GM18517 (cell line): ENCODE measurements around the gene GRIK2.
"Not testable (repeated sequence)": the region's sequence is repeated elsewhere in the genome, so short reads cannot be mapped to it uniquely, and the experiment has no call there.

Experiments used
- ATAC-seq: cut with Tn5 transposase; IDR thresholded peaks from one replicate; pipeline ENCODE4 v1.9.1; 2021; ENCODE audit warnings: mild to moderate bottlenecking, moderate library complexity; ENCODE audit not compliant: unreplicated experiment

The GRIK2 gene

GRCh38 chr6:101940391-101940790 is 546.9 kb downstream of the GRIK2 start:
- no peak for ATAC-seq

- no peak for ATAC-seq
Observed at GRCh38 chr6:101956961-101957360, 563.5 kb downstream of the GRIK2 start.

GRCh38 chr6:101961357-101961756 is 567.8 kb downstream of the GRIK2 start:
- ATAC-seq, result no peak

DNA sequence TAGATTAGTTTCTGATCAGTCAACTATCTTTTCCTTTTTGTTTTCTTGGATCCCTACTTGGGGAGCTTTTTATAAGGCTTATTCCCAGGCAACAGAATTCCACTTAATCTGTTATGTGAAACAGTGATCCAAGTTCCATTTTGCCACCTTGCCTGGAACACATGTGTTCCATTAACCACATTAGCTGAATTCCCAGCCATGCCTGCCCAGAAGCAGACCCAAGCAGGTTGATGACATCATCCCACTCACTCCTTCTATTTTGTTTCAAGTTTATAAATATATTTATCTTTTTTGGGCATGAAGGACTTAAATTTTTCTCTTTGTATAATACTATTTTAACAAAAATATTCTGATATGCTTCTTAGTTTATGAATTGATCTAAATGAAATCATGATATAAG is 587.4 kb downstream of the GRIK2 start:
- ATAC-seq, result no peak

- no peak for ATAC-seq
Observed at GRCh38 chr6:101986476-101986875, 593.0 kb downstream of the GRIK2 start.

DNA sequence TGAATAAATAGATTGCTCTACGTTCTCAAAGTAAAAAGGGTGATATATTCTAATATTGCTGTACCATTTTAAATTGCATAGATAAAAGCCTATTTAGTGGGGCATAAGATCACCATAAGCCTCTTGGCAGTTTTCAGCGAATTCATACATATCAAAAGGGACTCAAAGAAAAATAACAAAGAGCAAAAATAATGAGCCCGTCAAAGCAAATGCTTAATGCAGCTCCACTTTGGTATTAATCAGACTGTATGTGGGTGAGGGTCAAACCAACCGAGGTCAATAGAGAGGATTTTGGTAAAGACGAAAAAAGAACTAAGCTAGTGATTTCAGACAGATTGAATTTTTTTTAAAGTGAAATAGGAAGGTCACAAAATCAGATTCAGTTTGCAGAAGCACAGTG is 598.8 kb downstream of the GRIK2 start:
- ATAC-seq, result no peak

- no peak for ATAC-seq
Observed at GRCh38 chr6:101994521-101994920, 601.0 kb downstream of the GRIK2 start.

GRCh38 chr6:102015431-102015830 is 621.9 kb downstream of the GRIK2 start:
- no peak for ATAC-seq

GRCh38 chr6:102022281-102022680 is 628.8 kb downstream of the GRIK2 start:
- ATAC-seq, result no peak

DNA sequence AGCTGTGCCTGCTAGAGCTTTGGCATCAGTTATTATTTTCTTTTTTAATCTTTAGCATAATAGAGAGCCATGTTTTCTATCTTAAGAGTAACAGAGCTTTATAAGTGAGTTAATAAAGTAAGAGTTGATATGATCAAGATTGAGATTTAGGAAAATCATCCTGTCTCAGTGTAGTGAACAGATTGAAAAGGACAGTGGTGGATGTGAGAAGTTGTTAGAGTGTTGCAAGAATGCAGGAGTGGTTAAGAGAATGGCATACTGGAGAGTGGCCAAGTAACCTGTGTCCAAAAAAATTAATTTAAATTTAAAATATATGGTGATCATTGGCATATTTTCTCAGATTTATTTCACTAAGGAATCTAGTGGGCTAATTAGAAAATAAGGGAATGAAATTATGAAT is 629.3 kb downstream of the GRIK2 start:
- ATAC-seq, result no peak

- ATAC-seq, result no peak
Observed at GRCh38 chr6:102023977-102024657, 630.6 kb downstream of the GRIK2 start.

GRCh38 chr6:102026649-102027048 is 633.1 kb downstream of the GRIK2 start:
- ATAC-seq, result no peak

DNA sequence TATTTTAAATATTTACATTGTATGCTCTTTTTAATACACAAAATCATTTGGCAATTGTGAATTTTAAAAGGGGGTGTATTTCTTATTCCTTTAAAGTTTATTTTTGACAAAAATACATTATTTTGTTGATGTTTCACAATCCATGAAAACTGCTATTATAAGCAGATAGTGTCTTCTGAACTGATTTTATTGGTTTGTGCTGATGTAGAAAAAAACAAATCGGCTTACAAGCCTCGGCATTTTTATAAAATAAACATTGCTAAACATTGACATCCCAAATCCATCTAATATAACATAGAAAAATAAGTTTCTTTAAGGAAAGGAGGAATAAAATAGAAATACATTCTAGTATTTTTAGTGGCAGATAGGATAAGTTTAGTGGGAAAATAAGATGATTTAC is 634.7 kb downstream of the GRIK2 start:
- ATAC-seq, result no peak

GRCh38 chr6:102038964-102039363 is 645.5 kb downstream of the GRIK2 start:
- no peak for ATAC-seq

DNA sequence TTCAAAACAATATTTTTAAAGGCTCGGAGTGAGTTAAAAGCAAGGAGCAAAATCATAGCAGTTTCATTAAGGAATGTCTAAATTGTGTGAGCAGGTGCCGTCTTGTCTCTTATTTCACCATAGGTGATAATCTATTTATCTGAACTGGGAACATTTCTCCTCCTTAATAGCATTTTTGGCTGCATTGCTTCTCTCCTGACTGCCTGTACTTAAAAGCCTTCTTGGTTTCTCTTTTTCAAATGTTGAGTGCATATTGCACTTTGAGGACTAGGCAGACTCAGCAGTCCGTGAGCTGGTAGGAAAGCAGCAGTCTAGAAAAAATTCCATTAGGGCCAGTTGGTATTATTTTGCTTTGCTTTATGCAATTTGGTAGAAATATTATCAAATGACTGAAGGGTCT is 645.9 kb downstream of the GRIK2 start:
- no peak for ATAC-seq

- ATAC-seq, result no peak
Observed at GRCh38 chr6:102051001-102051400, 657.5 kb downstream of the GRIK2 start.

DNA sequence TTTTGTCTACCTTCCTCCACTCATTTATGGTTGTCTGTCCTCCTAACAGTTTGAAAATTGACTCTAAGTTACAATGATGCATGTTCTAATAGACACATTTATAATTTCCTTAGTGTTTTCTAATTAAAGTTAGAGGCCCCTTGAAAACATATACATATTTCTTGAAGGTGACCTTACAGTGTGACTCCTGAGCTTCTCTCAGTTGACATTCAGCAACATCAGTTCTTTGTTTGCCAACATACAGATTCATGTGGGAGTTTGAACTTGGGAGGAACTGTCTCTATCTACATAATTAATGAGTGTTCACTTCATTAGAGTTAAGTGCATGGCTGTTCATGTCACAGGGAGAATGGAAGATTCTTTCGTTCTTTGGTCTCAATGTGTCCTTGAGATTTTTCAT is 658.2 kb downstream of the GRIK2 start:
- ATAC-seq, result no peak

GRCh38 chr6:102064142-102064541 is 670.6 kb downstream of the GRIK2 start:
- ATAC-seq, result no peak

DNA sequence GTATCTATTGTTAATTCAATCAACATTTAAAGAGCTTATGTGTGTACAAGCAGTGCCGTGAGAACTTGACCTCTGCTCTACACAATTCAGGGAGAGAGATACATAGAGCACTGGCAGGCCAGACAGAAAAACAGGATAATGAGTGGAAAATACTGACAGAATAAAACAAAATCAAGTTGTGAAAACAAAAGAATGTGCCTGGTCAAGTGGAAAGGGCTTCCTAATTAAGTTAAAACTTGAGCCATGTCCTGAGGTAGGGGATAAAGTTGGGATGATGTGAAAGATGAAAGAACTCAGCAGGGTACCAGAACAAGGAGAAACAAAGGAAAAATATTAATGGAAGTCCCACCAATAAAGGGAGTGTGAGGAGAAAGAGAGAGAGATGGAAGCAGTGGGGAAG is 672.8 kb downstream of the GRIK2 start:
- ATAC-seq, result no peak

DNA sequence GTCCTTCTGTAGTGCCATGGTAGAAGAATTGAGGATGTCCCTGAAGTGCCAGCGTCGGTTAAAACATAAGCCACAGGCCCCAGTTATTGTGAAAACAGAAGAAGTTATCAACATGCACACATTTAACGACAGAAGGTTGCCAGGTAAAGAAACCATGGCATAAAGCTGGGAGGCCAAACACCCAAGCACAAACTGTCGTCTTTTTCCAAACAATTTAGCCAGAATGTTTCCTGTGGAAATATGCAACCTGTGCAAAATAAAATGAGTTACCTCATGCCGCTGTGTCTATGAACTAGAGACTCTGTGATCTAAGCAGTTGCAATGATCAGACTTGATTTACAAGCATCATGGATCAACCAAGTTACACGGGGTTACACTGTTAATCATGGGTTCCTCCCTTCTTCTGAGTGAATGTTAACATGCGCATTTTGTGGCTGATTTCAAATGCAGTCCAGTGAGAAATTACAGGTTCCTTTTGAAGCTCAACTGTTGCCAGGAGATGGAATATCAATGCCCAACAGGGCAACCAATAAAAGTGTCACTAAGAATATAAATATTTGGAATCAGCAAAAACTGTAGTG is 674.9 kb downstream of the GRIK2 start:
- no peak for ATAC-seq

GRCh38 chr6:102075539-102075938 is 682.0 kb downstream of the GRIK2 start:
- no peak for ATAC-seq

DNA sequence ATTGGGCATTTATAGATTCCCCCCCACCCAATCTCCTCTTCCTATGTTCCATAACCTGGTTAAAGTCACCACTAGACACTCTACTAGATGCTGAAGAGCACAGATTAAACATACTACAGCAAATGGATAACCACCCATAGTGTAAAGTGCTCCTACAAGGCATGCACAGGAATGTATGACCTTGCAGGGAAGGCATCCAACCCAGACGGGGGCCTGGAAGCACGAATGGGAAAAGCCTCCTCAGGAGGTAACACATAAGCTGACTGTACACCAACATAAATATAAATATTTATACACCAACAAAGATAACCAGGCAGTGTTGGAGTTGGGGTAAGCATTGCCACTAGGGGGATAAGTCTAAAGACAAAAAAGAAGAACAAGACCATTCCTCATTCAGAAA is 691.7 kb downstream of the GRIK2 start:
- ATAC-seq, result no peak

DNA sequence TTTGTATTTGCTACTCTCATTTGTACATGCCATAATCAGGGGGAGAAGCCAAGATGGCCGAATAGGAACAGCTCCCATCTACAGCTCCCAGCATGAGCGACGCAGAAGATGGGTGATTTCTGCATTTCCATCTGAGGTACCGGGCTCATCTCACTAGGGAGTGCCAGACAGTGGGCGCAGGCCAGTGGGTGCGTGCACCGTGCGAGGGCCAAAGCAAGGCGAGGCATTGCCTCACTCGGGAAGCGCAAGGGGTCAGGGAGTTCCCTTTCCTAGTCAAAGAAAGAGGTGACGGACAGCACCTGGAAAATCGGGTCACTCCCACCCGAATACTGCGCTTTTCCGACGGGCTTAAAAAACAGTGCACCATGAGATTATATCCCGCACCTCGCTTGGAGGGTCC is 694.7 kb downstream of the GRIK2 start:
- not testable (repeated sequence) for ATAC-seq
